Activated CD4-positive, alpha-beta T cell treated with anti-CD3 and anti-CD28 coated beads, Interleukin-2, Interleukin-6, amounts not matched to agents 100 ng/mL and 50 ng/mL, durations not matched to agents 16 hours and 8 hours (primary cell): Measurements from ENCODE around the gene TM4SF5.
"Not testable (repeated sequence)": the region's sequence is repeated elsewhere in the genome, so short reads cannot be mapped to it uniquely, and the experiment has no call there.

Experiments used
- DNase-seq: peaks from one replicate; pipeline ENCODE4 v3.0.0-alpha.2; 2020

TM4SF5 gene

DNA sequence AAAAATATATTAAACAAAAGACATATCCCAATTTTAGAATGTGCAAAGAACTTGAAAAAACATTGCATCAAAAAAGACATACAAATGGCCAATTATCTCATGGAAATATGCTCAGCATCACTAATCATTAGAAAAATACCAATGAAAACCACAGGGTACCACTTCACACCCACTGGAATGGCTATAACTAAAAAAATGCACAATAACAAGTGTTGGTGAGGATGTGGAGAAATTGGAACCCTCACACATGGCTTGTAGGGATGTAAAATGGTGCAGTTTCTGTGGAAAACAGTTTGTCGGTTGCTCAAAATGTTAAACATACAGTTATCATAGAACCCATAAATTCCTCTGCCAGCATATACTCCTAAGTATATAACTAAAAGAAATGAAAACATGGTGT lies 23.5 kb downstream of the TM4SF5 start:
- DNase-seq = no peak

GRCh38 chr17:4796552-4796920 lies 24.9 kb downstream of the TM4SF5 start:
- peak; percentile 59 for DNase-seq

GRCh38 chr17:4800462-4801196 lies 28.9 kb downstream of the TM4SF5 start:
- no peak for DNase-seq

- no peak for DNase-seq
Observed at GRCh38 chr17:4802228-4802627, 30.5 kb downstream of the TM4SF5 start, which contains the start of gene C17orf114. TSS of gene C17orf114 (minus strand) at chr17:4802328.

- DNase-seq = no peak
Observed at GRCh38 chr17:4806456-4806776, 34.7 kb downstream of the TM4SF5 start.

DNA sequence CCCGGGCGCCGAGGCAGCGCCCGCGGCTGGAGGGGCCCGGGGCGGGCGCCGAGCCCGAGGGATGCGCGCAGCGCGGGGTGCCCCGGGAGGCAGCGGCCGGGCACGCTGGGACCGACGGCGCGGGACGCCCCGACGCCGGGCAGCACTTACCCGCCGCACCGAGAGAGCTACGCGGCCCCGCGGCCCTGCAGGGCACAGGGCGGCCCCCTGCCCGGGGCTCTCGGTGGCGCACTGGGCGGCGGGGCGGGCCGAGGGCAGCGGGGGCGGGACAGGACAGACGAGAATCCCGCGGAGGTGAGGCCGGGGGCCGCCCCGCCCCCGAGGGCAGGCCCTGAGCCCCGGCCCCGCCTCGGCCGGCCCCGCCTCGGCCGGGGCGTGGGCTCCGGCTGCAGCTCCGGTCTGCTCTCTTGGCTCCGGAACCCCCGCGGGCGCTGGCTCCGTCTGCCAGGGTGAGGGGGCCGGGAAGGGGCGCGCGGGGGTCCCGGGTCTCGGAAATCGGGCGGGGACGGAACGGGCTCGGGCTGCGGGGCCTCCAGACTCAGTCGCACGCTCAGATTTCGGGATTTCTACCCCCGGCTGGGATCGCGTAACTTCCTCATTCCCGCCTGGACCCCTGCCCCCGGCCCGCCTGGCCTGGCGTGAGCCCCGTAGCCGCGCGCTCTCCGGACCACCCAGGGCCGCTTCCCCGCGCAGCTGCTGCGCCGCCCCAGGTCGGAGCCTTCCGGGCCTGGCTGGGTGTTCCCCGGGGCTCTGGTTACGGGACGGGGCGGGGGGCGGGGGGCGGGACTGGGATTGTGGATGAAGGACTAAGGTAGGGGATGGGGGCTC lies 35.3 kb downstream of the TM4SF5 start, which contains the start of gene PLD2:
TSS of gene PLD2 (plus strand) at position 376 of the 828 bp plus-strand sequence. CDS start 621 bp downstream, outside the sequence.
- DNase-seq = peak; percentile 92

- no peak for DNase-seq
Observed at GRCh38 chr17:4807605-4808377, 36.1 kb downstream of the TM4SF5 start.

DNA sequence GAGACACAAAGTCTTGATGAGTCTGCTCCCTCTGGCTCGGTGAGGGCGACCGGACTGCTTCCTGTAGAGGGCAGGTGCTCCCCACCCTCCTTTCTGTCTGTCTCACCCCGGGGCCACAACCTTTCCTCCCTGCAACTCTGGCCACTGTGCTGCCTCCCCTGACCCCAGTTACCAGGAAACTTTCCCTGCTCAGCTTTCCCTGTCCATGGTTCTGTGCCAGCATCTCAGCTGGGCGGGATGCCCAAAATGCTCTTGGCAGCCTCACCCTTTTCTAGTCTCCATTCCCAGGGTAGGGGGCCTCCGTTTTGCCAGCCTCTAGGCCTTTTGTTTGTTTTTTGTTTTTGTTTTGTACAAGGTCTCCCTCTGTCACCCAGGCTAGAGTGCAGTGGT lies 36.7 kb downstream of the TM4SF5 start:
- no peak for DNase-seq

GRCh38 chr17:4810696-4811290 lies 39.1 kb downstream of the TM4SF5 start:
- DNase-seq = no peak

DNA sequence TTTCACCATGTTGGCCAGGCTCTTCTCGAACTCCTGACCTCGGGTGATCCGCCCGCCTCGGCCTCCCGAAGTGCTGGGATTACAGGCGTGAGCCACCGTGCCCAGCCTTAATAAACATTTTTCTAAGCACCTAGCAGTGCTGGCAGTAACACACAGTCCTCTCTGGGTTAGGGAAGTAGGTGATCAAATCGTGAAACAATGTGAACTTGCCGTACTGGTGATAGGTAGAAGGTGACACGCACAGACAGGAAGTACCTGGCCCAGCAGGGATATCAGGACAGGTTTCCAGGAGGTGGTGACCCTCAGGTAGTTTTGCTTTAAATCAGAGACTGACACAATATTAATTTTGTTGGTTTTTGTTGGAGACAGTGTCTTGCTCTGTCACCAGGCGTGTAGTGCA lies 39.8 kb downstream of the TM4SF5 start:
- DNase-seq = no peak

- no peak for DNase-seq
Observed at GRCh38 chr17:4812690-4813089, 41.0 kb downstream of the TM4SF5 start.

- no peak for DNase-seq
Observed at GRCh38 chr17:4815043-4815675, 43.5 kb downstream of the TM4SF5 start.

- DNase-seq = no peak
Observed at GRCh38 chr17:4816826-4817225, 45.1 kb downstream of the TM4SF5 start.

DNA sequence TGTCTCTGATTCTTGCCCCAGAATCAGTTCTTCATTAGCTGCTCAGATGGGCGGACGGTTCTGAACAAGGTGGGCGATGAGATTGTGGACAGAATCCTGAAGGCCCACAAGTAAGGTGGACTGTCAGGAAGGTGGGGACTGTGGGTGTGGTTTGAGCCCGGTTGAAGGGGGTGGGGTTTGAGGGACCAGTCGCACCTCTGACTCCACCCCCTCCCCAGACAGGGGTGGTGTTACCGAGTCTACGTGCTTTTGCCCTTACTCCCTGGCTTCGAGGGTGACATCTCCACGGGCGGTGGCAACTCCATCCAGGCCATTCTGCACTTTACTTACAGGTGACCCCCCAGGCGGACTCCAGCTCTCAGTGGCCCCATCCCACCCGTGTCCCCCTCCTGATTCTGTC lies 46.6 kb downstream of the TM4SF5 start:
- DNase-seq = no peak

DNA sequence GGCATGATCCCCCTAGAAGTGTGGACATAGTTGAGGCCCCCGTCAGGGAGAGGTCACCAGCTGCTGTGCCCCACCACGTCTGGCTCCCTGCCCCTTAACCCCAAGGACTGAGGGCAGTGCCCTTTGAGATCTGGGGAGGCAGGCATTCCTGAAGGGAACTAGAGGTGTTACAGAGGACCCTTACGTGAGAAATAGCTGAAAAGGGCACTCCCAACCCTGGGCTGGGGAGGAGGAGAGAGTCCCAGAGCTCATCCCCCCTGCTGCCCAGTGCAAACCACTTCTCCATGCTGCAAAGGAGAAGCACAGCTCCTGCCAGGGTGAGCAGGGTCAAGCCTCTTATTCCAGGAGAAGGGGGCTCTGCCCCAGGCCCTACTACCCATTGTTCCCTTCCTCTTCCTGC lies 51.1 kb downstream of the TM4SF5 start:
- no peak for DNase-seq

- no peak for DNase-seq
Observed at GRCh38 chr17:4823373-4824089, 51.8 kb downstream of the TM4SF5 start.

DNA sequence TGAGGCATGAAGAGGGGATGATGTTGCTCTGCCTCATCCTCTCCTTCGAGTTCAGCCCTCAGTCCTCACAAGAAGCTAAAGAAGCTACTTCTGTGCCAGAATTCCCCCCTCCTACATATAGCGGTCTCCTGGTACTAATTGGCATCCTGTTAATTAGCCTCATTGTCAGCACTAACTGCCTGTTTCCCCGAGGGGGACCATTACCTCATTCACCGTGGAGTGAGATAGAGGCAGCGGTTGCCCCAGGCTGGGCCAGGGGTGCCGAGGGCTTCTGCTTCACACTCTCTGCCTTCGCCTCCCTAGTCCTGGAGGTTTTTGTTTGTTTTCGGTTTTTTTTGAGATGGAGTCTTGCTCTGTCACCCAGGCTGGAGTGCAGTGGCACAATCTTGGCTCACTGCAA lies 55.7 kb downstream of the TM4SF5 start:
- no peak for DNase-seq

- not testable (repeated sequence) for DNase-seq
Observed at GRCh38 chr17:4832829-4833177, 61.1 kb downstream of the TM4SF5 start.
